Amygdala (tissue), 56 donors: Measurements from ENCODE around the gene ADGRG6.
"Not testable (repeated sequence)": the region's sequence is repeated elsewhere in the genome, so short reads cannot be mapped to it uniquely, and the experiment has no call there.

Experiments
- DNase-seq, 56 donors: peaks; one replicate each; lab custom pipeline; 2025; lab: John Stamatoyannopoulos, UW

Gene ADGRG6

DNA sequence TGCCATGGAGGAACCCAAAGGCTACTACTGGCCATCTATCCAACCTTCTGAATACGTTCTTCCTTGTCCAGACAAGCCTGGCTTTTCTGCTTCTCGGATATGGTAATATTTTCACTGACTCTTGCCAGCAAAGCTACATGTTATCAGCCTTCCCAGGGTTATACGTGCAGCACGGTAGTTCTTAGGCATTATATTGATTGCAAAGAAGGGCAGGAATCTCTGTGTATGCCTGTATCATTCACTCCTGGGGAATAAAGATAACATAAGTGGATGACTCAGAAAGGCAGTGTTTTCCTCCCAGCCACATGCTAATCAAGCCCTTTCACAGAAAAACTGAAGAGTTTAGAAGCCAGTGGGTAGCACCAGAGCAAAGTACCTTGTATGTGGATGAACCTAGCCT, 98.7 kb downstream of the ADGRG6 start:
- DNase-seq: no peak

DNA sequence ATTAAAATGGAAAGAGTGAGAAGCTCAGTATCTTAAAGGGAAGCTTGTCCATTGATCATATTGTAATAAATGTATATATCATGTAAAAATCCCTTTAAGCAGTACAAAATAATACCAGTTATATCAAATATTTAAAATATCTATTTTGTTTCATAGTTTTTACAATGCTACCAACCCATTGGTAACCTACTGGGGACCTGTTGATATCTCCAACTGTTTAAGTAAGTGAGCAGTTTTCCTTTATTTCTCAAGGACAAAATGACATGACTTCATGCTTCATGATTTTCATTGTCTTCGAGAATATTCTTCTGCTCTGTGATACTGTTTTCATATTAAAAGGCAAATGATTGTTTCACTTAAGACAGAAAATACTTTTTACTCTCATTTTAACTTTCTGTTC, 100.0 kb downstream of the ADGRG6 start:
- no peak for DNase-seq

DNA sequence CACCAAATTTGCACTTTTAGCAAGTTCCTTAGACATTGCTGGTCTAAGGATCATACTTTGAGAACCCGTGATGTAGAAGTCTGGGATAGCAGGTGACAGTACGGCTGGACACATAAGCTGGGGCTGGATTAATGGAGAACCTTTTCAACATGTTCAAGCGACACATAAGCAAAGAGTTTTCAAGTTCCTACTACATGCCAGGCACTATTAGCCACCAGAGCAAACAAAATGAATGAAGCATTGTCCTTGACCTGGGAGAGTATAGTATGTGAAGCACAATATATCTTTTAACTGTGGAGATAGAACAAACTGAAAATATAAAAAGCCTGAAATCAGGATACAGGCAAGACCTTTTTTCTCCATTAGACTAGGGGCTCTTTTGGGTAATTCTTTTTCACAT, 102.9 kb downstream of the ADGRG6 start:
- no peak for DNase-seq

DNA sequence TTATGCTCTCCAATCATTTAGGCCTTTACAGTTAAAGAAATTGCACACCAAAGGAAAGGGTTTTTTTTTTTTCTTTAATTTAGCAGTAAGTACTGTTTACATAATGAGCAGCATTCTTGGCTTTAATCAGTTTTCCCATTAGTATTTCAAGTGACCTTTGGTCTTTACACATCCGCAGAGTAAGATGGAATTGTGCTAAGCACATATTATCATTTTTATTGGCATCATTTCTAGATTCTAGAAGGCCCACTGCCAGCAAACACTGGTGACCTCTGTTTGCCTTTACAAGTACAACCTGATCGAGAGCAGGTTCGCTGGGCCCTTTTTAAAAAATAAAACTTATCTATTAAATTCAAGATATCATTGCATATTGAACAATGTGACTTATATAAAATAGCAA, 104.3 kb downstream of the ADGRG6 start:
- no peak for DNase-seq

DNA sequence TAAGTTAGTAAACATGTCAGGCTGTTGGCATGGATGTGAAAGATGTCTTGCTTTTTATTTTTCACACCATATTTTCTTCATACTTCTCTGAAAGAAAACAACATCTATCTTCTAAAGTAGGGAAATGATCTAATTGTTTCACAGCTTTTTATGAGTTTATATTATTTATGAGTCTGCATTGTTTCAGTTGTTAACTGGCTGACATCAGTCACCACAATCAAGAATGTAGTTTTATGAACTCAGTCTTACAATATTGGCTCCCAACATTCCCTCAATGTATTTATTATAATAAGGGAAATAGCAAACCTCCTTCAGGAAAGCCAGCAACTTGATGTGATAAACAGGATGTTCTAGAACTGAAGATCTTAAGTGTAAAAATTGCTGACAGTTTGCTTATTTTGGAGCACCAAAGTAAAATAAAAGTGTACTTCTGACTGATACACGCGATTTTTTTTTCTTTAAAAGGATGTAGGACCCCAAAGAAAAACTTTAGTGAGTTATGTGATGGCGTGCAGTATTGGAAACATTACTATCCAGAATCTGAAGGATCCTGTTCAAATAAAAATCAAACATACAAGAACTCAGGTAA, 106.0 kb downstream of the ADGRG6 start:
- no peak for DNase-seq

DNA sequence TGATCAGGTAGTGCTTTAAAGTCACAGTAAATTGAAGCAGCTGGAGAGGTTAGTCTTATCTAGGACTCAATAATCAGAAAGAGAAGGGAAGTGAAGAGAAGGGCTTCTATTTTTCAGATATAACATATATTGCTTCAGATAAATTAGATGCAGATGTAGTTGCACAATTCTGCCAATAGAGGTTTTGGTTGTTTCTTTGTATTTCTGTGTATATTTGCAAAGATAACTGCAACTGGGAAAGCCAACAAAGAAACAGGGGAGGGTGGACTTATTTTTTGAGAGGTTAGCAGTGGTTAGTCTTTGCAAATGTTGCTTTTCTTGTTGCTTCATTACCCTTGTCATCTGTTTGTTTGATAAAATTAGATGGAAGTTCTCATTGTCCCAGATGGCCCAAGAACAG, 106.6 kb downstream of the ADGRG6 start:
- no peak for DNase-seq

DNA sequence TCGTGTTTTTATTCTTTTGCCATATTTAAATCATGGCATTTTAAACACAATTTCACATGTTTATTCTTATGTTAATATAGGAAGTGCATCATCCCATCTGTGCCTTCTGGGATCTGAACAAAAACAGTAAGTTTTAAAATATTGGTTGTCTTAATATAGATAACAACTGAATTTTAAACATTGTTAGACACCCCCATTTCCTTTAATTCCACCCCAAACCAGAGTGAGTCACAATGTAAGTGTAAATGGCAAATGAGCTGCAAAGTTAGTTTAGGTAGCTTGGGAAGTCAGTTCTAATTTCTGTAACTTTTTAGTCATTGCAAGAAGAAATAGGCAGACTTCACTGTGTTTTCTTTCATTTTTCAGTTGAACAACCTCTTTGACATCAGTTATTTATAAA, 108.0 kb downstream of the ADGRG6 start:
- DNase-seq: no peak

DNA sequence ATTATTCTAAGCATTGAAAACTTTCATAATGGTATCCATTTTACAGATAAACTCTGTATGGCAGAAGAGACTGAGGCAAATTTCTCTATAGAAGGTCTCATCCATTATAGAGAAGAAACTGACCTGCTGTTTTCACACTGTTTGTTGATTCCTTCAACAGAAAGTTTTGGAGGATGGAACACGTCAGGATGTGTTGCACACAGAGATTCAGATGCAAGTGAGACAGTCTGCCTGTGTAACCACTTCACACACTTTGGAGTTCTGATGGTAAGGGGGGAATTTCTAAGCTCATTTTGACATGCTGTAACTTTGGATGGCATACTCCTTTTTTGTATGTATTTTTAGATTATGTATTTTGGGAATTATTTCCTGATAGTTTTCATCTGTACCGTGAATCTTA, 109.3 kb downstream of the ADGRG6 start:
- no peak for DNase-seq

DNA sequence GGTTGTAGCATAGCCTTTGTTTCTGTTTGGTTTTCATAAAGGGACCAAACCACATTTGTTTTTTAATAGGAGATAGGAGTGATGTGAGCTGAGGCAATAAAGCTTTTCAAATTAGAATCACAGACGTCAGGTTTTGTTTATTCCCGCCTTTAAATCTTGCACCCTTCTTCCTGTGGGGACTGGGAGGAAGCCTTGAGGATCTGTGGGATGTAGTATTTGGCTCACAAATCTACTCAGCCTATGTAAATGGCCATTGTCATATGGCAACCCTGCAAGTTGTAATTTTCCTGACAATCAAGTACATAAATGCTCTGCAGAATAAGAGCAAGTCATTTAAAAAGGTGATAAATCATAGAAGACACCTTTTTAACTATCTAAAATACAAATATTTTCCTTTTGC, 110.4 kb downstream of the ADGRG6 start:
- no peak for DNase-seq

DNA sequence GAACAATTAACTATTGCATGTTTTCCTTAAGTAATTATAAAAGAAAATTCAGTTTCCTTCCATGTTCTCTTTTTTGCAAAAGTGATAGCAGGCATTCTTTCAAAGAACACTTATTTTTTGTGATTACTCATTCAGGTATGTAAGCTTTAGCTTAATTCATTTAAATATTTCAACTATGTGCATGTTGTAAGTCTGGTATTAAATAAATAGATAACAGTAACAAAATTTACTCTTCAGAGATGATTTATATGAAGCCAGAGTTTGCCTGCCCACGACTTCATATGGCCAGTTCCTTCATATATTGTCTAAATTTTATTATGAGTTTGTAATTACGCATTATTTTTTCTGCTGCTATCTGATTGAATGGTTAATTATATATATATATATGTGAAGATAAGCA, 110.9 kb downstream of the ADGRG6 start:
- no peak for DNase-seq

DNA sequence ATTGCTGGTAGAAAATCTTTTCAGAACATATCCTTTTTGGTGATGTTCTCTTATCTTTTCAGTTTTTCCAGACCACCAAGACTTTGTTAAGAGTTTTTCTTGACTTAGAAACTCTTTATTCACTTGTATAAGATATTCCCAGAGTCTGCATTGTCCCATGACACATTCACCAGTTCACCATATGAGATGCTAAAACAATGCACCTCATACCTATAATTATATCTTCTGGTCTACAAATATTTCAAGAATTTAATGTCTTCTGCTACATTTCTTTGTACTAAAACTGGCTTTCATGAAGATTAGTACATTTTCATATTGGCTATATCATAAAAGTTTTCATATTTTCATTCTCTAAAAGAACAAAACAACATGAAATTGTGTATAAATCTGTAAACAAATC, 111.3 kb downstream of the ADGRG6 start:
- no peak for DNase-seq

DNA sequence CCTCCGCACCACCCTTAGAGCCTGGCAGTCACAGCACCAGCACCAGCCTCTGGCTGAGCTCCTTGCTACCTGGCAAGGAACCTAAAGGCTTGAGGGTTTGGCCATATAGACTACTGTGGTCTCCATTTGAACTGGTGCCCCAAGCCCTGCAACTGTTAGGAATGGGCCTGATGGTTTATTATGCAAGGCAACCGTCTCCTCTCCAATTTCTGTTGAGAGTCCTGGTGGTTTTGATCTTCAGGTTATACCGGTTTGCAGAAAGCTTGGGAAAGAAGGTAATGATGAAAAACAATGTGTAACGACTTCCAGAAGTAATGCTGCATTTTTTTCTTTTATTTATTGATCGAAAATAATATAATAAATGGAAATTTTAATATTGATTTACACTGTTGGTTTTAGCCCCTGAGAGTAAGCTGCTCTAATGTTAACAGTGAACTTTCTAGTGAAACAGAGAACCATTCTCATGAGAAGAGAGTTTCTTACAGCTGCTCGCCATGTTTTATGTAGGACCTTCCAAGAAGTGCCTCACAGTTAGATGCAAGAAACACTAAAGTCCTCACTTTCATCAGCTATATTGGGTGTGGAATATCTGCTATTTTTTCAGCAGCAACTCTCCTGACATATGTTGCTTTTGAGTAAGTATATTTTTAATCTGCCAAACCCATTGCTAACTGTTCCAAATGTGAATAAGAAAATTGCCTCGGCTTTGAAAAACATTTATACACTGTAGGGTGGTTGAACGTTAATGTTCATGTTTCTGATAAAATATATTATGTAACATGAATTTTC, 112.8 kb downstream of the ADGRG6 start:
- no peak for DNase-seq

DNA sequence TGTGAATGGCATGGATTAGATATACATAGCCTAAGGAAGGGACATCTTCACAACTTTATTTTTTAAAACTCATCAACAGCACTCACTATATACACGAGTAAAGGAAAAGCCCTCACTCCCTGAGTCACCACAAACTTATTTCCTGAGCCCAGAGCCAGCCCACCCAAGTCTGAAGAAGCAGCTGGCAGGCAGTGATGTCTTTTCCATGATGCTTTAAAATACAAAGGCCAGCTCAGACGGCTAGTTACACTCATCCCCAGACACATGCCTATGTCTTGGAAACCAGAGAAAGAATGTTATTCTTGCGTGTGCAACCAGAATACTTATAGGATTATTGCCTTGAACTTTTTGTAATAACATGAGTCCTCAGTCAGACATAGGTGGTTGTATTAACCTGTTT, 114.4 kb downstream of the ADGRG6 start:
- no peak for DNase-seq

DNA sequence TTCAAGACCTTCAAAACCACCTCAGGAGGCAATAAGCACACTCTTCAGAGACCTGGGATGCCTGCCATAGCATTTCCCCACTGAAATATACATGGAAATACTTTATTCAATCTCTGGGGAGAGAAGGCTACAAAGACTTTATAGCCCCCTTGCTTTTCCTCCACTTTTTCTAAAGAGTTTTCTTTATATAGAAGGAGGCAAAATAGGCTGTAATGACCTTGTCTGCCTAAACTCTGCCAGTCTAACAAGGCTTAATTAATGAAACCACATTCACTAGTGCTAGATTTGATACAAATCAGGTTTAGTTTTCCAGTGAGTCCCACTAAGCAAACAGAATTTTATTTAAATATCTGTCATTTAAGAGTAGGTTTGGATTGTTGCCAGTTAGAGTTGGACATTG, 114.9 kb downstream of the ADGRG6 start:
- DNase-seq: no peak

DNA sequence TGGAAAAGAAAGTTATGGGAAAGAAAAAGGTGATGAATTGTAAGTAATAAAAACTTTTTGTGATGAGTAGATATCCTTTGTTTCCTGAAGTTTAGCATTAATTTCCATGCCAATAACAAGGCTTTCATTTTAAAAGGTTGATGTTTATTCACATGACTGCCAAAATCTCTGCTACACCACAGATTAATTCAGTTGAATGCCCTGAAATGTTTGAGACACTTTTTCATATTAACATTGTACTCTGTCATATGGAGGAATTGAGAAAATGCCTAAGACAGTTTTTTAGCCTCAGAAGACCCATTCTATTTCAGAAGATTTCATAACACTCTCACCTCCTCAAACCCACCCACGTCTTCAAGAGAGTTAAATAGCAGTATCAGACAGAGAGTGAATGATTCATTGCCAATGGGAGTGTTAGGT, 115.5 kb downstream of the ADGRG6 start:
- DNase-seq: no peak

DNA sequence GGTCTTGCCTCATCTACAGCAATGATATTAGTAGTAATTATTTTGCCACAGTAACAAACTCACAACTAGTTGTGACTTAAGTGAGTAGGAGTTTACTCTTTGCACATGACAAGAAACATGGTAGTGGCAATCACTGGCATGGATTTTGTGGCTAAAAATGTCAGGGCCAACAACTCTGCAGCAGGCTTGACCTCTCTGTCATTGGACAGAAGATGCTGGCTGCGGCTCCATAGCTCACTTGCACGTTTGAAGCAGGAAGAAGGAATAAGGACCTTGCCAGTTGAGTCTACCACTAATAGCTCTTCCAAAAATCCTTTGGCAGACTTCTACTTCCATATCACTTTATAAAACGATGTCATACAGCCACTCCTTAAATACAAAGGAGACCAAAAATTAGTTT, 117.3 kb downstream of the ADGRG6 start:
- no peak for DNase-seq

DNA sequence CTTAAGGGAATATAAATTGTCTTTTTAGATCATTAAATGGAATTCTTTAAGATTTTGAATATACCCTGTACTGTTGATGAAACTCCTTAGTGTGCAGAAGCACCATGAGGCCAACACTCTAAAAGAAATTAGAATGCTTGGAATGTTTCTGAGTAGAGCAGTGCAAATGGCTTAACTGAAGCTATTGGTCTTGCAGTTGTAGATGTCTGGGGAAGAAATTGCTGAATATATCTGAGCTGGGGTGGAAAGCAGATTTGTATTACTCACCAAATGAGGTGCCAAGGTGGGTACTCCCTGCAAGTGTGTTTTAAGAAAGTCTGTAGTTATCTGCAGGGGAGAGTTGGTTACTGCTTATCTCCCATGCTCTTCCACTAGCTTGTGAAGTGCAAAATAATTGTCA, 119.0 kb downstream of the ADGRG6 start:
- no peak for DNase-seq

DNA sequence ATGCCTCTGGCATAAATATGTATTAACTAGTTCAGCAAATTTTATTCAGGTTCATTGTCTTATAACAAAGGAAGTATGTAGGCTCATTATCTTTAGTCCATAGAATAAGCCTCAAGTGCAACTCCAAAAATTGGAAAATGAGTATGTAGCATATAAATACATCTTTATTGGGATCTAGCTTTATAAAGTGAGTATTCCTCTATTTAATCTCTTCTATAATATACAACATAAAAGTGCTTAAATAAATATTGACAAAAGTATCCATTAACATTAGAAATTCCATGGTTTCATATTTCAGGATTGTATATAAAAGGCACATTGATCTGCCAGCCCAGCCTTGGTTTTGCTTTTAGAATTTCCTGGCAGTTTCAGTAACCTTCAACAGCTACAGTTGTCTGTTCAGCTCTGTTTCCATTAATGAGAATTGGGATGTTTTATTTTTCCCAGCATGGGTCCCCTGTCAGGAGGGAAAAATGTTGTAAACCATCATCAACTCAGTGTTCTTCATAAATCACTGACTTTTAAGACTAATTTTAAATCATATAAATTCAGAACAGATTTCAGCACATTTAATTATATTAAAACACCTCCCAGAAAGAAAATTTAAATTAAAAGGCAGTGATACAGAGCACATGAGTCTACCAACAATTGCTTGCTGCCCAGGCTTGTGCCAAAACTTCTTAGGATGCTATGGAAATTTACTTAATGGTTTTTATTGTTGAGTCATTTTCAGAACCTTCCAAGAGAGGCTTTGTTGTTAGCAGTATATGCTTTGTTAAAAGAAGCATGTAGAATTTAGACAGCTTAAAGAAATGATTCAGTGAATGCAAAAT, 119.7 kb downstream of the ADGRG6 start:
- no peak for DNase-seq

DNA sequence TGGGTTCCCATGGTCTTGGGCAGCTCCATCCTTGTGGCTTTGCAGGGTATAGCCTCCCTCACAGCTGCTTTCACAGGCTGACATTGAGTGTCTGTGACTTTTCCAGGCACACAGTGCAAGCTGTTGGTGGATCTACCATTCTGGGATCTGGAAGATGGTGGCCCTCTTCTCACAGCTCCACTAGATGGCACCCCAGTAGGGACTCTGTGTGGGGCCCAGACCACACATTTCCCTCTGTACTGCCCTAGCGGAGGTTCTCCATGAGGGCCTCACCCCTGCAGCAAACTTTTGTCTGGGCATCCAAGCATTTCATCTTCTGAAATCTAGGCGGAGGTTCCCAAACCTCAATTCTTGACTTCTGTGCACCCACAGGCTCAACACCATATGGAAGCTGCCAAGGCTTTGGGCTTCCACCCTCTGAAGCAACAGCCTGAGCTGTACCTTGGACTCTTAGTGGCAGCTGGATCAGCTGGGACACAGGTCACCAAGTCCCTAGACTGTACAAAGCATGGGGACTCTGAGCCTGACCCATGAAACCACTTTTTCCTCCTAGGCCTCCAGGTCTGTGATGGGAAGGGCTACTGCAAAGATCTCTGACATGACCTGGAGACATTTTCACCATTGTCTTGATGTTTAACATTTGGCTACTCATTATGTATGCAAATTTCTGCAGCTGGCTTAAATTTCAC, 124.8 kb downstream of the ADGRG6 start:
- DNase-seq: not testable (repeated sequence)

DNA sequence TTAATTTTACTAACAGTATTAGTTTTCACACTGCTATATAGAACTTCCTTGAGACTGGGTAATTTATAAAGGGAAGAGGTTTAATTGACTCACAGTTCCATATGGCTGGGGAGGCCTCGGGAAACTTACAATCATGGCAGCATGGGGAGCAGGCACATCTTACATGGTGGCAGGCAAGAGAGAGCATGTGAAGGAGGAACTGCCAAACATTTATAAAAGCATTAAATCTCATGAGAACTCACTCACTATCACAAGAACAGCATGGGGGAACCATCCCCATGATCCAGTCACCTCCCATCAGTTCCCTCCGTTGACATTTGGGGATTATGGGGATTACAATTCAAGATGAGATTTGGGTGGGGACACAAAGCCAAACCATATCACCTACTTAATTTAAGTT, 126.7 kb downstream of the ADGRG6 start:
- DNase-seq: not testable (repeated sequence)

DNA sequence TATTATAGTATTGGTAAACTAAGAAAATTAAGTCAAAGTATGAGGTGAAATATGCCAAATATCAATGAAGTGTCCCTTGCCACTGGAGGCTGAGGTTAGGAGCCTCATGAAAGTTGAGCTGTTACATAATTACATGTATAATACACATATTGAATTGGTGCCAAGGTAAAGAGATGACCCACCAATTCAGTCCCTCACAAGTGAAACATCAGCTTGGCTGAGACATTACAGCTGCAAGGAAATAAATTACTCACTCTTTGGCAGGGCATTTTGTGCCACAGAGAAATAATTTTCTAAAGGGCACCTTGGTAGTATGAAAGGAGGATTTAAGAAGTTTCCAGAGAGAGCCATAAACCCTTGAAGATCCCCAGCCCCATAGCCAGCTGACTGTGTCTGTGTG, 127.4 kb downstream of the ADGRG6 start:
- DNase-seq: no peak
